Activated effector memory CD4-positive, alpha-beta T cell treated with Interleukin-2 at 50 U/mL for 16 hours (primary cell): ENCODE data around the gene PCDH9.

Source experiments
- DNase-seq: peaks from one replicate; pipeline ENCODE4 v3.0.0-alpha.2; 2020

PCDH9 gene

DNA sequence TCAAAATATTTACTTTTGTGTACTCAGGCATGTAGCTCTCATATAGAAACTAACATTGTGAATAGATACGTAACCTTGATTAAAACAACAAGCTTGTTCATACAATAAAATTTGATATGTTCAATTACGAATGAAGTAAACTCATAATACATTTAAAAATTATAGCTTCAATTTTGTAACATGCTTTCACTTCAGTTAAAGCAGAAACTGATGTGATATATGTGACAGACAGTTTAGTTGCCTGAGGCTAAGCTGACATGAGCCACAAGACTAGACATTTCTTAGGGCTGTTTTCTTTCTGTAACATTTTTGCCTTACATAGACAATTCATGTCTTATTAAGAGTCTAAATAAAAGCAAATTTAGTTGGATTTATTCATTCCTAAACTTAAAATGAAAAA is 526.0 kb downstream of the PCDH9 start:
- no peak for DNase-seq

DNA sequence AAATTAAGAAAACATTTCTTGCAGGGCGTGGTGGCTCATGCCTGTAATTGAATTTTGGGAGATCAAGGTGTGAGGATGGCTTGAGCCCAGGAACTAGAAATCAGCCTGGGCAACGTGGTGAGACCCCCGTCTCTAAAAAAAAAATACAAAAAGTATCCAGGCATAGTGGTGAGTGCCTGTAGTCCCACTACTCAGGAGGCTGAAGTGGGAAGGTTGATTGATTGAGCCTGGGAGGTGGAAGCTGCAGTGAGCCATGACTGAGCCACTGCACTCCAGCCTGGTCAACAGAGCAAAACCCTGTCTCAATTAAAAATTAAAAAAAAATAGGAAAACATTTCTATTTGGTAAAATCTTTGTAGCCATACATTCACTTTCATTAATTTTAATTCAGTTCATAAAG is 526.5 kb downstream of the PCDH9 start:
- DNase-seq, result no peak

DNA sequence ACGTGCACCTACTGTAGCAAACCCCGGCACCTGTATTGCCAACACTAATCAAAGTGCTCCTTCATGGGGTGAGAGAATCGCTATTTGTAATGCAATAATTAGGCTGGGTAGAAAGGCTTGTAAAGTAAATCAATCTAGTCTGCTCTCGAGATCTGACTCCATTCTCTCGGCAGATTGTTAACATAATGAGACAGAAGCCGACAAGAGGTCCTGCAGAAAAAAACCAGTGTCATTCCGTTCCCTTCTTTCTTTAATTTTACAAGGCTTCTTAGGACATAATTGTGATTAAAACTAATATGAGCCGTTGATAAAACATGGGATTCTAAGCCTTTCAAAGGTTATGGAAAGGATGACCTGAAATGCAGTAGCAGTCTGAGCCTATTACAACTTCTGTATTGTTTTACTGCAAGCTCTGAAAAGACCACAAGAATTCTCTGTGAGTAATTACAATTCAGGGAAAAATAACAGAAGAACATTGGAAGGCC is 530.0 kb downstream of the PCDH9 start:
- DNase-seq, result no peak

DNA sequence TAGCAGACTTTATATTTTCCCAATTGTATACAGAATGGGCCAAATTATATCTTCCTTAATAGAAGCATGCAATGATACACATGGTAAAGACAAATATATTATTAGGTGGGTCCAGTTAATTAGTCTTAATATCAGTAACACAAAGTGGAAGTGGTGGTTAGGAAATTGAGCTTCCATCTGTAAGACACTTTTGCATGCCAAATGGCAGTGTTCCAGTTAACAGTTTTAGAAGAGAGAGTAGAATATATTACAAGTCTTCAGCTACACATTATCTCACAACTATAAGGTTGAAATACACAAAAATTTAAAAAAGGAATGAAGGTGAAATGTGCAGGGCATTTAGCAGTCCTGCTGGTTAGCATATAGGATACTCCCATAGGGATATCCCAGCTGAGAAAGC is 536.5 kb downstream of the PCDH9 start:
- DNase-seq, result no peak

DNA sequence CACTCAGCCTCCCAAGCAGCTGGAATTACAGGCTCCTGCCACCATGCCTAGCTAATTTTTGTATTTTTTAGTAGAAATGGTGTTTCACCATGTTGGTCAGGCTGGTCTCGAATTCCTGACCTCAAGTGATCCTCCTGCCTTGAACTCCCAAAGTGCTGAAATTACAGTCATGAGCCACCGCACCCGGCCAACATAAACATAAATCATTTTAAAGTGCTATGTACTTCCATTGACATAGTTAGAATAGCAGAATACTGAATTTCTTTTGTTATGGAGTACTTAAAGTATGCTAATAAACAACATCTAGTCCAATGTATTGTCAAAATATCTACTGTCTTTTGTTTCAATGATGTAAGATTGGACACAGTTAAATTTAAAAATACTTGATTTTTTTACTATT is 539.0 kb downstream of the PCDH9 start:
- no peak for DNase-seq

DNA sequence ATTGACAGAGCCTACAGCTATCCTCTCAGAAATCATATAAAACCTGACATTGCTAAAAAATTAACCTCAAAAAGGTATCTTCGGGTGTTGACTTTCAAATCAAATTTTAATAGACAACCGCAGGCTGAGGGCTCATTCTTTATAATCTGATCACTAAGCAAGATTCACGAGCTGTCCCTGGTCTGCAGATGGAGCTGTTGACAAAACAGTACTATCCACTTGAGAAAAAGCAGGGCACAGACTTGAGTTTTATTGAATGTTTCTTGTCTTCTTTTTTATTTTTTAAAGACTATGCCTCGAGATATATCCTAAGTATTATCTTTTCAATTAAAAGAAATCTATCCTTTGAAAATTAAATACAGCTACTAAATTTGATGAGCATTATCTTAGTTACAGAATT is 540.5 kb downstream of the PCDH9 start:
- no peak for DNase-seq

DNA sequence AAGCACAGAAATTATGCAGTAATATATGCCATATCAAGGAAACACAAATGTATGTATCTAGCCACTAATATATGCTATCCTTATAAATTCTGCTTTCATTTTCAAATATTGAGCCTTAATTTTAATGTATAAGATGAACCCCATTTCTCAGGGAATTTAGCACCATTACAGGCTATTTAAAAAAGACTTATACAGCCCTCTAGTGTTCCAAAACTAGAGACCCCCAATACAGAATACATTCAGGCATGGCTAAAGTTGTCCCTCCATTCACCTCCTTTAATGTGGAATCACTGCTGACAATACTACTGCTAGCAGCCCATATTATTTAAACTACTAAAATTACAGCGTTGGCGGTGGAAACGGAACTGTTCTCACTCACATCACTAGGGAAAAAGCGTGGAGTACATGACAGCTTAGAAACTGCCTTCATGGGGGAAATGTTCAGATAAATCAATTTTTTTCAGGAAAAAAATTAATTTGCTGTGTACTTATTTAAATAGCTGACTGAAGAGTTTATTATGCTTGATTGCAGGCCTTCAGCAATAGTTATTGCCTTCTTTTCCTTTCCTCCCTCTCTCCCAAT is 541.0 kb downstream of the PCDH9 start:
- no peak for DNase-seq

DNA sequence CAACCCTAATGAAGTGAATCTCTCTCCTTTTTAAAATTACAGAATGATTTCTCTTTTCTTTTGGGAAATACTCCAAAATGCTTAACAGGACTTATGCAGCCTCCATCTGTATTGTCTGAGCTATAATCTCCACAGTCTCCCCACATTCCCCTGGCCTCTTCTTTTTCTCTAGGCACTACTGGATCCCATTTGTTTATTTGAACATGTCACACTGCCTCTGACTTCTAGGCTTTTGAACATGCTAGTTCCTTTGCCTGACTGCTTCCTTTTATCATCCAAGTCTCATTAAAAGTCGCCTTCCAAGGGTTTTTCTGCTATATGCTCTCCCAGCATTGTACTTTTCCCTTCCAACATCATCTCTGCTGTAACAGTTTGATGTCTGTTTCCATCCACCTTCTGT is 548.7 kb downstream of the PCDH9 start:
- DNase-seq, result no peak

DNA sequence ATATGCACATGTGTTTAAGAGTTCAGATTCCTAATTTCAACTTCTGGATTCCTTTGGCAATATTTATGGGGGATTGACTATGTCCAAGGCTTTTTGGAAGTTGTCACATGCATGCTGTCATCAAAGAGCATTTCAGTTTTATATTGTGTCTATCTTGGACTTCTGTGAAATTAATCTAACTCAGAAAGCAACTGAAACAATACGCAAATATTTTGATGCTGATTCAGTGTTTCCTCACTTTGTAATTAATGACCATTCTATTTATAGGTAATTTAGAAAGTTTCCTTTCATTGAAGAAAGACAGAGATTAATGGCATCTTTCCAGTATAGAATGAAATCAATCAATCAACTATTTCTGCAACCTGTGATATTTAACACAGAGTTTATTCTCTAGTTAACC is 550.1 kb downstream of the PCDH9 start:
- DNase-seq, result no peak

DNA sequence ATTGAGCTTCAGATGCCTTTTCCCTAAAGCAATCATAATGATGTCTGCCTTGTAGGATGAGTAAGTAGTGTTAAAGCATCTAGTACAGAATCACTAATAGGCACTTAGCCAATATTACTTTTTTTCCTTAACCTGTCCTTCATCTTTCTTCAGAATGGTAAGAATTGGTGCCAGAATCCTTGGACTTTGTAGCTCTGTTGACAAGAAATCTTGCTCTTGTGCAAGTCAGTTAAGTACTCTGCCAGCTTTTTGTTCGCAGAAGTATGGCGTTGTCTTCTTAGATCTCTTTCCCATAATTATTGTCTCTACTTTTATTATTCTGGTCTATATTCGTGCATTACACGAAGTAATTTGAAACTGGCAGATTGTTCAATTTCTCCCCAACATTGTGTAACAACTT is 554.5 kb downstream of the PCDH9 start:
- DNase-seq, result no peak

DNA sequence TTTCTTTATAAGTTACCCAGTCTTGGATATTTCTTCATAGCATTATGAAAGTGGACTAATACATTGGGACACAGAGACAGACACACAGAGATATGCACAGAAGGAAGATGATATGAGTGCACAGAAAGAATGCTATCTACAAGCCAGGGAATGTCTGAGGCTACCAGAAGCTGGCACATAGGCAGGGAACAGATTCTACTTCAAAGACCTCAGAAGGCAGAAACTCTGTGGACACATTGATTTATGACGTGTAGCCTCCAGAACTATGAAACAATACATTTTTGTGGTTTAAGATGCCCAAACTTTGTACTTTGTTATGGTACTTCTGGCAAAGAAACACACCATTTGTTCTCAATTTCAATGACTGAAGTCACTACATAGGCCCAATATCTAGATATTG is 556.7 kb downstream of the PCDH9 start:
- no peak for DNase-seq

DNA sequence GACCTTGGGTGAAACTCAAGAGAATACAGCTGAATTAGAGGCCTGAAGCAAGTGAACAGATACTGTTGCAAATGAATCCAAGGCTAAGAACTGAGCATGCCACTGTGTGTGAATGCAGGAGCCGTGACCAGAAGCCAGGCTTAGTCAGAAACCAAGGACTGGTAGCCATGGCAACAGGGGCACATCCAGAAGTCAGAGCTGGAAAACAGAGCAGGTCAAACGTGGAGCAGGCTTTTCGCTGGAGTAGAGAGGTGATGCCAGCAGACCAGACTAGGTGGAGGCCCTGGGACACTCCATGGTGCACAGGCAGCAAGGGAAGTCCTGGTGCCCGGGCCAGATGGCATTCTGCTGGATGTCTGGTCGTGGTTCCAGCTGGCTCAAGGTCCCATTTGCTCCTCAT is 564.1 kb downstream of the PCDH9 start:
- DNase-seq, result no peak

DNA sequence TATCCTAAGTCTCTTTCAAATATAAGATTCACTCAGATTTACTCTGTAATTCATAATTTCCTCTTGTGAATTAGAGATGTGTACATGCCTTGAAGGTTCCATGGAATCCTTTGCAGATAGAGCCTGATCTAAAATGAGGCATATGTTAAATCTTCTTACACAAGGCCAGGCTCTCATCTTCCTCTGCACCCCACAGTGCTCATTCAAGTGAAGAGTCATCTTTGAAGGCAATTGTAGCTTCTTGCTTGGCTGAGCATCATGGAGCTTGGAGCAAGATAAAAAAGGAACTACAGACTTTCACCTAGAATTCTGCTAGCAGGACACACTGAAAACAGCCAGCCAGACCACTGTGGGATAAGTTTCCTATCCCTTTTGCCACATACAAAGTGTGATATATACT is 566.4 kb downstream of the PCDH9 start:
- DNase-seq, result no peak

DNA sequence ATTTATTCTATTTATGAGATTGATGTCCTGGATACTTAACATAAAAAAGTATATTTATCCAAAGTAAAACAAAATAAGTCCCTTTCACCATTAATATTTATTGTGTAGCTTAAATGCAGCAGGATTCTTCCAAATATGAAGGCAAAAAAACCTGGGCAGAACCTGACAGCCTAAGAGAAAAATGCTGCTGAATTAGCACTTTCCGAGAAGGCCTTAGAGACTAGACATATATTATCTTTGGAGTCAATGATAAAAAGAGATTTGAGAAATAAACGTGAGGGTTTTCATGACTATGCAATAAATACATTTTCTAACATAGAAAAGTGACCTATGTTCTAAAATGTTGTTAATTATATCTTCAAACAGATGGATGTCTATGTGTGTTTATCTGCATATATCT is 566.9 kb downstream of the PCDH9 start:
- no peak for DNase-seq

DNA sequence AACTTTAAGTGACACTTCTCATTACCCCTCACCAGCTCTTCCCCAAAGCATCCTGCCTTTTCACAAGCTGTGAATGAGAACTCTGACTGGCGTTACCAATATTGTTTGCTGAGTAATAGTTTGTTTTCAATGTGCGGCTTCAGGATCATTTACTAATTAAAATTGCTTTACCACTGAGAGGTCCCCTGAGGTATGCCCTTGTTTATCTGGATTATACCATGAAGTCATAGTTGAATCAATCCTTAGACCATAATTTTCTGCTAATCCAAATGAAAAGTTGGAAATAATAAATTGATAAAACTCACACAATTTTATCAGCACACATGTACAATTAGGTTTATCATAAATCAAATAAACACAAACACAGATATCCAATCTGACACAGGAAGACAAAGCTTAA is 568.8 kb downstream of the PCDH9 start:
- DNase-seq, result no peak

DNA sequence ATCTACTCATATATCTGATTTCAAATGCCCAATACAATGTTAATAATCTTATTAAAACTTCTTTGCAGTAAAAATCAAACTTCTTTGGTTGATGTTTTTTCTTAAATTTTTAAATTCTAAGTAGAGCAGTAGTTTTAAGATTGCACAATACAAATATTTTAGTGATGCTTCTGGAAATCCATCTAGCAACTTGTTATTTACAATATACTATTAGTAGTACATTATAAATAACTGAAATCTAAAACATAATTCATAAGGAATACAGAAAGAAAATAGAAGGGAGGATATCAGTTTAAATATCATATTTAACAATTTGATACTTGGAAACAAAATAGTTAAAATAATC is 569.7 kb downstream of the PCDH9 start:
- DNase-seq, result no peak

DNA sequence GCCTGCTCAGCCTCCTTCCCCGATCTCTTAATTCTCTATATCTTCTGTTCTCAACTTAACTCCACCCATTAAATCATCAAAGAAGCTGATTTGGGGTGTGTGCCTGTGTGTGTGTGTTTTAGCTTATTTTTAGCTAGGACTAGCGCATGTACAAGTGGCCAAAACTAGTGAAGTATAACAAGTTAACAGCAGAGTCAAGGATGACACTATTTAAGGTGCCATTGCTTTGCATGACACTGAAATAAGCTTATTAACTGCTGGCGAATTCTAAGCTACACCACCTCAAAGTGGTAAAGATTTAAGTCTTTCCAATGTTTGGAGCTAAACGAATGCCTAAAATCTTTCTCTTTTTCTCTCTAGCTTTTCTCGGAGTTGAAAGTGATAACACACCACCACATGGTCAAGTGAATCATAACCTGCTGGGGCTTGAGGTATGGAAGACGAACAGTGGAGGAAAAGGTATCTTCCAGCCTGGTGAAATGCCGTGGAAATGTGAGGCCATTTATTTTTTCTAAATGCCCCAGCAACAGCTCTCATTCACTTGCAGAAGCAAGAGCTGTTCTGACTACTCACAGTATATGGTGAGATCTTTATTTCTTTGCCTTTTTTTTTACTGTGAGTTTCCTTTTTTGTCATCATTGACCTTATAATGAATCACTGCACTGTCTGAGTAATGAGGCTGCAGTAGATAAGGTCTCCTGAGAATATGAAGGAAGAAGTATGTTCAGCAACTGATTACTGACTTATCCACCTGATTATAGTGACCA is 570.3 kb downstream of the PCDH9 start:
- no peak for DNase-seq

DNA sequence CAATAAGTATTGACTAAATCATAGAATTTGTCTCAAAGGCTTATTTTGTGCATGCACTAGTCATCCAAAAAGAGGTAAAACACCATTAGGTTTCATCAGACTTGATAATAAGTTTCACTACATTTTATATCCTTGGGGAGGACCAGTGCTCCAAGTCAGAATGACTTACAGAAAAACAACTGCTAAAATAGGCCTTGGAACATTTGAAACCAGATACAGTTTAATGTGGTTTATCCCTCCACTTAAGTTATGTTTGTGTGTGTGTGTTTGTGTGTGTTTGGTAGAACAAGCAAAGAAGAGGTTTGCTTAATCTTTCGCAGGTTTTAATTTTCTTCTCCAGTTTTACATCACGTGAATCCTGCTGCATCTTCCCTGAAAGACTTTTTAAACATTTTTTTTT is 570.9 kb downstream of the PCDH9 start:
- no peak for DNase-seq

DNA sequence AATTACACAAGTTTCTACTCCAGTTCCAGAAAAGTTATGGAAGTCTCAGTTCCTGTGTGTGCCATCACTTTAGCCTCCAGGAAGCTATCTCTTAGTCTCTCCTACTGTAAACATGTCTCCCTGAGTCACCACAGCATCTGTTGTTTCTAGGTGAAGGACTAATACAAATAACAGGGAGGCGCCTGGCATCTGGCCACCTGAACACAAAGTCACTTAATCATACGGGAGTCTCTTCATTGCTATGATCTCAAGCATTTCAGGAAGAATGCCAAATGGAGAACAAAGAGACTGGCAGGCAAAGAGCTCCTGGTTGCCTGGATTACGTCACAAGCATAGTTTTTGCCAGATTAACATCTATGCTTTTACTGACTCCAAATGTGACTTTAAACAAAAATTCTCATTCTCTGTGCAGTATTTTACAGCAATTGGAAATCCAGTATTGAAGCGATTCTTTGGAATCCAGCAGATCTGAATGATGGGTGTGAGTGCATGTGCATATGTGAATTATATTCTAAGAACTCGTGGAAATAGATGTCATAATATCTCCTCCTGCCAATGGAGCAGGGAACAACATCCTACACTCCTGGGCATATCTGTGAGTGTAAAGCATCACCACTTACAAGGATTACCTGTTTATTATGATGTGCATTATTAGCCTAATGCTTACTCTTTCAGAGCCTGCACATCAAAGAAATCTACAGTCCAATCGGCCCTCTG is 572.8 kb downstream of the PCDH9 start:
- no peak for DNase-seq

DNA sequence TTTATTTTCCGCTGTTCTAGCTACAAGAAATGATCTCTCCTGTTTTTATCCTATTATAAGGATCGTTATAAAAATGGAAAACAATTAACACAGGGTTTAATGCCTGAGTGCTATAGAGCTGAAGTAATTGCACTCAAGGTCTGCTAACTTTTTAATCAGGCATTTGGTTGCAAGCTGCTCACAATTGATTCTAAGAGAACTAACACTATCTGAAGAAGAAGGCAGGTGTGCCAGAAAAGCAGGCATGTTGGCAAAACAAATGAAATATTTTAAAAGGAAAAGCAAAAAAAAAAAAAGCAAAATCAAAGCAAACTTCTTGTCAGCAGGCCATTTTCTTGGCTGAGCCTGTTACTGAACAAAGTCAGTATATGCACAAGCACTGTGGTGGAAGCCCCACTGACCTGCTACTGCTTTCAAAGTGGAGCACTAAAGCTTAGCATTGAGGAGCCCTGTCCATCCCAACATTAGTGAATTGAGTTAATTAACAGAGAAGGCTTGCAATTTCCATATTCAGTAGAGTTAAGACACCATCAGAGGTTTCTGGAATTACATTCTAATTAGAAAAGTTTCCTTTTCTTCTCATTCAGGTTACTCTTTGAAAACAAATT is 574.2 kb downstream of the PCDH9 start:
- DNase-seq, result no peak

DNA sequence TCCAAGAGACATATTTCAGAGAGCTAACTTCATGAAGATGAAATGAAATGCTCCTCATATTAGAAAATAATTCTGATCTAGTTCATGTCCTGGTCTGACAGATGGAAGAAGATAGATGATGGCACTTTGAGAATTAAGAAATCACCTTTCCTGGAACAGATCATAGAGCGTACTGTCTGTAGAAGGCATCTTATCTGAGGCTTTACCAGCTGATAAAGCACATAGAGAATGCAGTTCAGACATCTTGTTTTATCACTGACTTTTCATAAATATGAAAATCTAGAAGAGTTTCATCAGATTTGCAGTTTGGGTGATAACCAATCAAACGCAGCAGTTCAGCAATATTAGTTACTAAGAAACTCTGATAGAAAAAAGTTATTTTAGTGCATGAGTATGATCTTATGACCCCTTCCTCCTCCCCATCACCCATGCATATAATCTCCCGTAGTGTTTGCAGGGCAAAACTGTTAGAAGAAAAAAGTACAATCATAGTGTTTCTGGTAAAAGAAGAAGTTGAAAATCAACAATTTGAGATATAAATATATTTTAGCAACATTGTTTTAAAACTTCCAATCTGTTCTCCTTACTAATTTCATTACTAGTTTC is 585.2 kb downstream of the PCDH9 start:
- DNase-seq, result no peak

DNA sequence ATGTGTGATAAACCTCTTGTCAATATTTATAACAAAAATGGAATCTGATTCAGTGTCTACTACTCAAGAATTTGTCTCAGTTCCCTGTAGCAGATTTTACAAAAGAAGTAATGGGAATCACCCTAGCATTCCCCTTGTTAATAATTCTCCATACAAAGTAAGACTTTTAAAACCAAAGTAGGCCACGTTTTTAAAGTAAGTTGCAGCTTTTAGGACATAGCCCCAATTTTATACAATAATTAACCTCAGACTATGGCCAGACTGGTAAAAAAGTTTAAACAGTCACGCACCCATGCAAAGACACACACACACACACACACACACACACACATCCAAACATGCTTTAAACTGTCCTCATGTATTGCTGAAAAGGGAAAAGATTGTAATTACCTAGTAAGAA is 589.9 kb downstream of the PCDH9 start:
- DNase-seq, result no peak

DNA sequence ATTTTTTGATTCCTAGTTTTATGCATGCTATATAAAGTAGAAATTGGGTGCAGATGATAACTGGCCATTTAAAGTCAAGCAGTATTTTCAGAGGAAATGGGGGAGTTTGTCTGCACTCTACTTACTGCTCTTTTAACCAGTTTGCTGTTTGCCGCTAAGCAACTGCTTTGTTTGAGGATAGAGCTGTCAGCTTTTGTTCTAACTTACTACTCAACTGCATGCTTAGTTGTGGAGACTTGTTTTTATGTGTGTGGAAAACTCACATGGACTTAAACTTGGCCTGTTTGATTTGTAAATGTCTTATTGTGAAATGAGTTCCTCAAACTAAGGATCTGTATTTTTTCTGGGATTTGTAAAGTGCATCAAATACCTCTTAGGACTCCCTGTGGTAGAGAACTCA is 591.1 kb downstream of the PCDH9 start:
- DNase-seq, result no peak

DNA sequence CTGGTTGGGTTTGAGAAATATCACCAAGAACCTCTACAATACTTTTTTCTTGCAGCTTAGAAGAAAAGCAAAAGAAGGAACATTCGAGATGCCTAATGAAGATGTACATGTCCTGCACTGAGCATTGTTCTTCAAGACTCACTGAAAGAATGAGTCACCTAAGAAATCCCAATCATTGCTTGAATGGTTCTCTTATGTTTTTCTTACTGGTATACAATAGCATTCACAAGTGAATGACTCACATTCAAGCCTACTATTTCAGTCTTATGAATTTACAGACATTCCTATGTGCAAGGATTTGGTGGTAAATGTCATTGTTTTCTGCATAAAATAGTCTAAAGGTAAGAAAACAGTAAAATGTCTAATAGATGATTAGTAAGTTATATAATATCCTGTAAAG is 594.6 kb downstream of the PCDH9 start:
- DNase-seq, result no peak
